Loucy (cell line): Measurements from ENCODE around the gene RASSF4.
A peak's percentile ranks its signal among the peaks of the same experiment; 100 is the strongest.

Experiments used
- H2AFZ ChIP-seq: fragments of 200-600 bp; sonication (generic); 2 replicates; pipeline ENCODE4 v1.6.0; 2016; ENCODE audit warnings: antibody characterized with exemption, mild to moderate bottlenecking, low read length, moderate library complexity
- H3F3A ChIP-seq: fragments of 200-600 bp; 2 replicates; pipeline ENCODE4 v1.6.0; 2016; ENCODE audit warnings: antibody characterized with exemption, low read depth, mild to moderate bottlenecking
- H3K27me3 ChIP-seq: fragments of 200-600 bp; sonication (generic); 2 replicates; pipeline ENCODE4 v1.6.1; 2014; ENCODE audit warnings: low read length, mild to moderate bottlenecking; ENCODE audit not compliant: insufficient read depth, poor library complexity, severe bottlenecking
- H3K36me3 ChIP-seq: fragments of 200-600 bp; sonication (generic); 2 replicates; pipeline ENCODE4 v1.6.1; 2016; ENCODE audit warnings: low read length; ENCODE audit not compliant: insufficient read depth
- H3K4me1 ChIP-seq: fragments of 200-600 bp; sonication (generic); 2 replicates; pipeline ENCODE4 v1.5.1; 2014; ENCODE audit warnings: low read length, mild to moderate bottlenecking; ENCODE audit not compliant: insufficient read depth, poor library complexity, severe bottlenecking
- H3K4me2 ChIP-seq: fragments of 200-600 bp; sonication (generic); 2 replicates; pipeline ENCODE4 v1.6.0; 2014; ENCODE audit warnings: antibody characterized with exemption, low read length, low read depth, mild to moderate bottlenecking; ENCODE audit not compliant: poor library complexity, severe bottlenecking
- H3K4me3 ChIP-seq: fragments of 200-600 bp; sonication (generic); 2 replicates; pipeline ENCODE4 v1.5.1; 2014; ENCODE audit warnings: low read length, mild to moderate bottlenecking, mixed read lengths; ENCODE audit not compliant: poor library complexity, severe bottlenecking
- H3K79me2 ChIP-seq: fragments of 200-600 bp; sonication (generic); 2 replicates; pipeline ENCODE4 v1.6.1; 2014; ENCODE audit warnings: low read length; ENCODE audit not compliant: insufficient read depth
- H3K9ac ChIP-seq: fragments of 200-600 bp; sonication (generic); 2 replicates; pipeline ENCODE4 v1.6.0; 2014; ENCODE audit warnings: mild to moderate bottlenecking, low read depth, low read length, moderate library complexity; ENCODE audit not compliant: poor library complexity, severe bottlenecking
- H3K9me2 ChIP-seq: fragments of 200-600 bp; sonication (generic); replicated peaks from 2 replicates; pipeline ENCODE4 v1.6.1; 2016; ENCODE audit warnings: low read depth, low read length, mixed read lengths
- H3K9me3 ChIP-seq: fragments of 200-600 bp; sonication (generic); 2 replicates; pipeline ENCODE4 v1.6.1; 2014; ENCODE audit warnings: mild to moderate bottlenecking, antibody characterized with exemption, low read length, low read depth; ENCODE audit not compliant: insufficient read depth
- H4K20me1 ChIP-seq: fragments of 200-600 bp; sonication (generic); 2 replicates; pipeline ENCODE4 v1.6.0; 2014; ENCODE audit warnings: antibody characterized with exemption, low read length, mild to moderate bottlenecking; ENCODE audit not compliant: insufficient read depth, poor library complexity, severe bottlenecking
- CTCF ChIP-seq: fragments of 200-600 bp; sonication (generic); conservative IDR thresholded peaks from 2 replicates; pipeline ENCODE4 v1.5.1; 2014; ENCODE audit warnings: mild to moderate bottlenecking, antibody characterized with exemption, low read length
- EZH2phosphoT487 ChIP-seq: fragments of 200-600 bp; IDR thresholded peaks from 2 replicates; pipeline ENCODE4 v1.6.1; 2018; ENCODE audit warnings: antibody characterized with exemption, mild to moderate bottlenecking, moderate library complexity, borderline replicate concordance

Gene RASSF4

GRCh38 chr10:44979281-44980191, 19.9 kb downstream of the RASSF4 start:
- no peaks in the 10 kb centered on the region for H3F3A ChIP-seq
- H3K9ac ChIP-seq: no peak overlapping the region
- TF ChIP-seq EZH2phosphoT487 (no peak), CTCF (no peak)
- no peak overlapping the region for H3K4me2 ChIP-seq
- no peaks in the 10 kb centered on the region for H3K79me2 ChIP-seq
- H4K20me1 ChIP-seq: no peaks in the 10 kb centered on the region
- H3K9me2 ChIP-seq: no peaks in the 10 kb centered on the region
- H3K9me3 ChIP-seq: no peaks in the 10 kb centered on the region
- H3K4me3 ChIP-seq: no peak overlapping the region
- H3K27me3 ChIP-seq: no peaks in the 10 kb centered on the region
- no peaks in the 10 kb centered on the region for H3K36me3 ChIP-seq
- H3K4me1 ChIP-seq: peaks cover 42% of the 10 kb centered on the region
- no peak overlapping the region for H2AFZ ChIP-seq

DNA sequence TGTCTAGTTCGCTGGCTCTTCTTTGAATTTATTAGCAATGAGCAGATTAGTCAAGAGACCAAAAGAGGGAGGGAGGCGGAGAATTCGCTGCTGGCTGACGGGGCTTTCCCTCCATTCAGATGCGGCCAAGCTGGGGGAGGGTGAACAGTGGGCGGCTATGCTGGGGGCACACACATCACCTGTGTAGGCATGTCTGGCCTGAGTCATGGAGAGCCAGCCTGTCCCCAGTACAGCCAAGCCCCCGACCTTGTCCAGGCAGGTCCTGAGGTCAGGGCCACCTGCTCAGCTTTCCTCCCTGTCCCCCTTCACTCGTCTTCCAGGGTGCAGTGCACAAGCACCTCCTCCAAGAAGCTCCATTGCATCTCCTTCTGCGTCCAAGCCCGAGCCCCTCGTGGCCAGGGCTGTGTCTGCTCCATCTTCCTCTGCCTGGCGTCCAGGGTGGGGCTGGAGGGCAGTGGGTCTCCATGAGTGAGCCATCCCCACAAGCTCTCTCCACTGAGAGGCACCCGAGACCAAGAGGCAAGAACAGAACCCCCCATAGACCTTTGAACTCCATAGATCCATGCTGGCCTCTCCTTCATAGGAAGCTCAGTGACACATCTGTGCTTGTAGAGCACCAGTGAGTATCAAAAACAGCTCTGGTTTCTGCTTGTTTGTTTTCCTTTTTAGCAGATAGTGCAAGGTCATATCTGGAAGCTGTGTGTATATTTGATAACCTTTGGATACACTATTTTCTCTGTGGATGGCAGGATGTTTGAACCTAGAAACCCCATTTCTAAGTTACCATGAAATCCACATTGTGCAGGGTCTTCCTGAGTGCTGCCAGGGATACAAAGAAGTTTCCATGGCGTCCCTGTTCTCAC, 20.9 kb downstream of the RASSF4 start:
- H3K79me2 ChIP-seq: no peaks in the 10 kb centered on the region
- H4K20me1 ChIP-seq: no peaks in the 10 kb centered on the region
- H3K4me2 ChIP-seq: peak overlapping the region; percentile 2
- H3K9me3 ChIP-seq: no peaks in the 10 kb centered on the region
- no peaks in the 10 kb centered on the region for H3K27me3 ChIP-seq
- H3K4me1 ChIP-seq: peaks cover 34% of the 10 kb centered on the region
- no peaks in the 10 kb centered on the region for H3F3A ChIP-seq
- no peak overlapping the region for H3K4me3 ChIP-seq
- peak overlapping the region; percentile 49; the same call in 1 of the 2 replicates for H2AFZ ChIP-seq
- TF ChIP-seq EZH2phosphoT487 (no peak), CTCF (no peak)
- peak overlapping the region; percentile 25 for H3K9ac ChIP-seq
- no peaks in the 10 kb centered on the region for H3K36me3 ChIP-seq
- H3K9me2 ChIP-seq: no peaks in the 10 kb centered on the region

GRCh38 chr10:44981172-44982113, 21.8 kb downstream of the RASSF4 start:
- Histone ChIP-seq H3K4me2 (peak overlapping the region; percentile 2), H3K4me1 (peaks cover 29% of the 10 kb centered on the region)

More at GRCh38 chr10:44981172-44982113, 21.8 kb downstream of the RASSF4 start:
- no peaks in the 10 kb centered on the region for H3K9me3 ChIP-seq
- peak overlapping the region; percentile 49; the same call in 1 of the 2 replicates for H2AFZ ChIP-seq
- no peak for TF ChIP-seq EZH2phosphoT487
- TF ChIP-seq CTCF: no peak
- no peaks in the 10 kb centered on the region for H4K20me1 ChIP-seq
- peak overlapping the region; percentile 25 for H3K9ac ChIP-seq
- H3K4me3 ChIP-seq: no peak overlapping the region
- H3K9me2 ChIP-seq: no peaks in the 10 kb centered on the region
- no peaks in the 10 kb centered on the region for H3K79me2 ChIP-seq
- no peaks in the 10 kb centered on the region for H3F3A ChIP-seq
- no peaks in the 10 kb centered on the region for H3K27me3 ChIP-seq
- no peaks in the 10 kb centered on the region for H3K36me3 ChIP-seq
